ENCODE measurements around the gene ACBD4. TPM values are rescaled to one million over a fixed set of nuclear protein-coding genes. Genes with fewer than 3 reads are reported as not detected.
A peak's percentile ranks its signal among the peaks of the same experiment; 100 is the strongest.
"Not testable (repeated sequence)": the region's sequence is repeated elsewhere in the genome, so short reads cannot be mapped to it uniquely, and the experiment has no call there.

ACBD4 gene
- total and polyA plus RNA-seq, 2 donors from 2014 or later, result 19.2 to 46.3 TPM

- Histone ChIP-seq H3K9me3 (ENCODE audit: control insufficient read depth in 2 of 3, insufficient read depth in 1 of 3, low read length in 3 of 3) (no peaks in the 10 kb centered on the region), H3K27ac (ENCODE audit: low read depth in 2 of 2, low read length in 2 of 2) (no peak overlapping the region), H3K36me3 (ENCODE audit: control insufficient read depth in 2 of 3, insufficient read depth in 3 of 3, low read length in 3 of 3) (no peaks in the 10 kb centered on the region), H3K4me1 (ENCODE audit: control insufficient read depth in 2 of 3, insufficient read depth in 2 of 3, low read depth in 1 of 3, low read length in 3 of 3) (peaks cover 0 to 12% (median 6%) of the 10 kb centered on the region in 3 donors), H3K4me3 (ENCODE audit: low read length in 3 of 3) (no peak overlapping the region), H3K9ac (ENCODE audit: low read length in 3 of 3) (no peak overlapping the region), H3K27me3 (ENCODE audit: control insufficient read depth, insufficient read depth, low read length) (no peaks in the 10 kb centered on the region)
- FAIRE-seq (no peak), DNase-seq (peak in 2 of 5 donors; percentile 55 to 94)
- no peak for TF ChIP-seq CTCF (IDR thresholded peaks at IDR 0.05; ENCODE audit: borderline replicate concordance, extremely low read depth, insufficient read depth)
- intact Hi-C loops (cut with DNase I), result no loop called here
These were observed 11.3 kb upstream of the ACBD4 start for GRCh38 chr17:45123930-45124796.

GRCh38 chr17:45124797-45125122 lies 10.7 kb upstream of the ACBD4 start:
- H3K9ac ChIP-seq (ENCODE audit: low read length in 3 of 3); H3K27ac ChIP-seq (ENCODE audit: low read depth in 2 of 2, low read length in 2 of 2); H3K36me3 ChIP-seq (ENCODE audit: control insufficient read depth in 2 of 3, insufficient read depth in 3 of 3, low read length in 3 of 3); DNase-seq; intact Hi-C loops (cut with DNase I); H3K4me3 ChIP-seq (ENCODE audit: low read length in 3 of 3); FAIRE-seq; H3K27me3 ChIP-seq (ENCODE audit: control insufficient read depth, insufficient read depth, low read length); H3K9me3 ChIP-seq (ENCODE audit: control insufficient read depth in 2 of 3, insufficient read depth in 1 of 3, low read length in 3 of 3): not testable (repeated sequence)
- peaks cover 0 to 12% (median 6%) of the 10 kb centered on the region in 3 donors for H3K4me1 ChIP-seq (ENCODE audit: control insufficient read depth in 2 of 3, insufficient read depth in 2 of 3, low read depth in 1 of 3, low read length in 3 of 3)

DNA sequence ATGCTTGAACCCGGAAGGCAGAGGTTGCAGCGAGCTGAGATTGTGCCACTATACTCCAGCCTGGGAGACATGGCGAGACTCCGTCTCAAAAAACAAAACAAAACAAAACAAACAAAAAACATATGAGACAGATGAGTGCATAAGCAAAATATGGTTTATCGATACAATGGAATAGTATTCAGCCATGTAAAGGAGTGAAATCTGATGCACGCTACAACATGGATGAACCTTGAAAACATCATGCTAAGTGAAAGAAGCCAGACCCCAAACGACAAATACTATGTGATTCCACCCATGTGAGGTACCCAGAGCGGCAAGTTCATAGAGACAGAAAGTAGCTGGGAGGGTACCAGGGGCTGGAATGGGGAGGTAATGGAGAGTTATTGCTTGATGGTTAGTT lies 10.0 kb upstream of the ACBD4 start:
- FAIRE-seq (no peak), DNase-seq (no peak)
- peaks cover 0 to 12% (median 6%) of the 10 kb centered on the region in 3 donors for H3K4me1 ChIP-seq (ENCODE audit: control insufficient read depth in 2 of 3, insufficient read depth in 2 of 3, low read depth in 1 of 3, low read length in 3 of 3)
- H3K9ac ChIP-seq (ENCODE audit: low read length in 3 of 3), result no peak overlapping the region
- H3K27ac ChIP-seq (ENCODE audit: low read depth in 2 of 2, low read length in 2 of 2), result no peak overlapping the region
- no peaks in the 10 kb centered on the region for H3K27me3 ChIP-seq (ENCODE audit: control insufficient read depth, insufficient read depth, low read length)
- no peaks in the 10 kb centered on the region for H3K36me3 ChIP-seq (ENCODE audit: control insufficient read depth in 2 of 3, insufficient read depth in 3 of 3, low read length in 3 of 3)
- no peak overlapping the region for H3K4me3 ChIP-seq (ENCODE audit: low read length in 3 of 3)
- no peaks in the 10 kb centered on the region for H3K9me3 ChIP-seq (ENCODE audit: control insufficient read depth in 2 of 3, insufficient read depth in 1 of 3, low read length in 3 of 3)
- no peak for TF ChIP-seq CTCF (IDR thresholded peaks at IDR 0.05; ENCODE audit: borderline replicate concordance, extremely low read depth, insufficient read depth)
- intact Hi-C loops (cut with DNase I), result no loop called here

DNA sequence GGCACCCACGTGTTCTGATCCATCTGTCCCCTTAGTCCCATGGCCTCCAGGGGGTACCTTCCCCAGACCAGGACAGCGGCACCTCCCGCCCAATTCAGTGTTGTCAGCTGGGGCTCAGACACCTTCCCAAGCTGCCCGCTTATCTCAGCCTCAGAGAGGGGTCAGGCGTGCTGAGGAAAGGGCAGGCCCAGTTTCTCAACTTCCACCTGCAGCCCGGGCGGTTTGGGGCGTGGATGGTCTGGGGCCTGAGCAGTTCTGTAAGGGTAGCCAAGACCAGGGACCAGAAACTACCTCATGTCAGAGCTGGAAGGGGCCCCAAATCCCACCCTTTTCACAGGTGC lies 8.3 kb upstream of the ACBD4 start:
- no peak for TF ChIP-seq CTCF (IDR thresholded peaks at IDR 0.05; ENCODE audit: borderline replicate concordance, extremely low read depth, insufficient read depth)
- Histone ChIP-seq H3K27ac (ENCODE audit: low read depth in 2 of 2, low read length in 2 of 2) (peak overlapping the region in 1 of 2 donors; percentile 11), H3K36me3 (ENCODE audit: control insufficient read depth in 2 of 3, insufficient read depth in 3 of 3, low read length in 3 of 3) (no peaks in the 10 kb centered on the region), H3K9ac (ENCODE audit: low read length in 3 of 3) (no peak overlapping the region), H3K9me3 (ENCODE audit: control insufficient read depth in 2 of 3, insufficient read depth in 1 of 3, low read length in 3 of 3) (no peaks in the 10 kb centered on the region), H3K27me3 (ENCODE audit: control insufficient read depth, insufficient read depth, low read length) (no peaks in the 10 kb centered on the region), H3K4me3 (ENCODE audit: low read length in 3 of 3) (no peak overlapping the region), H3K4me1 (ENCODE audit: control insufficient read depth in 2 of 3, insufficient read depth in 2 of 3, low read depth in 1 of 3, low read length in 3 of 3) (peaks cover 0 to 16% (median 6%) of the 10 kb centered on the region in 3 donors)
- intact Hi-C loops (cut with DNase I), result no loop called here
- DNase-seq (peak in 2 of 5 donors; percentile 49 to 61), FAIRE-seq (no peak)
